B cell (primary cell): ENCODE data around the gene TK2. TPM values are rescaled to one million over a fixed set of nuclear protein-coding genes. Genes with fewer than 3 reads are reported as not detected.

Experiments
- ATAC-seq: fragments of 200-7000 bp; cut with Tn5 transposase; one replicate; pipeline ENCODE4 v1.10.0; 2021; ENCODE audit warnings: low read depth, mild to moderate bottlenecking, moderate number of reproducible peaks, moderate library complexity
- CTCF ChIA-PET: fragments of 350-600 bp; sonication (Branson Sonifier 250); formaldehyde crosslinking; loops from one replicate; lab custom pipeline; 2021; ENCODE audit warnings: antibody characterized with exemption, inconsistent platforms; lab: Charles Lee
- POLR2A ChIA-PET: fragments of 350-600 bp; sonication (Branson Sonifier 250); formaldehyde crosslinking; loops from one replicate; lab custom pipeline; 2021; ENCODE audit warnings: antibody characterized with exemption; lab: Charles Lee
- DNase-seq: peaks from one replicate; pipeline ENCODE4 v3.0.0; 2013
- H2AFZ ChIP-seq: 2 replicates; pipeline ENCODE4 v1.6.1; 2012; ENCODE audit warnings: mild to moderate bottlenecking, low read depth, low read length; ENCODE audit not compliant: insufficient read depth, poor library complexity, severe bottlenecking
- H3K27ac ChIP-seq, 2 donors: 1 replicate in 1 of 2; 2 replicates in 1 of 2; pipeline ENCODE4 v1.5.1; 2012 to 2013; ENCODE audit warnings: low read length in 2 of 2, mild to moderate bottlenecking in 2 of 2, moderate library complexity in 1 of 2
- H3K27me3 ChIP-seq, 4 experiments: fragments of 200-600 bp in 1 of 4; sonication (generic) in 1 of 4; replicated peaks in 1 of 4; 1 replicate in 2 of 4; 2 replicates in 2 of 4; pipeline versions ENCODE4 v1.6.1 to v1.7.0; 2013 to 2016; ENCODE audit warnings: low read length in 3 of 4, mild to moderate bottlenecking in 2 of 4, mixed read lengths in 1 of 4, moderate library complexity in 1 of 4; ENCODE audit not compliant: insufficient read depth in 4 of 4, control insufficient read depth in 3 of 4; ENCODE audit errors: control extremely low read depth in 1 of 4
- H3K36me3 ChIP-seq, 2 experiments: replicated peaks in 1 of 2; 1 replicate in 1 of 2; 2 replicates in 1 of 2; pipeline versions ENCODE4 v1.6.1 to v1.7.1; 2013; ENCODE audit warnings: low read length in 1 of 2; ENCODE audit not compliant: insufficient read depth in 2 of 2, control insufficient read depth in 1 of 2; ENCODE audit errors: control extremely low read depth in 1 of 2, extremely low read depth in 1 of 2
- H3K4me1 ChIP-seq, 2 donors: fragments of 200-600 bp in 1 of 2; sonication (generic) in 1 of 2; 1 replicate in 1 of 2; 2 replicates in 1 of 2; pipeline versions ENCODE4 v1.5.1 to v1.6.1; 2013 to 2017; ENCODE audit warnings: low read length in 2 of 2; ENCODE audit not compliant: control insufficient read depth in 2 of 2, insufficient read depth in 2 of 2
- H3K4me2 ChIP-seq: replicated peaks from 2 replicates; pipeline ENCODE3; 2012; ENCODE audit warnings: mild to moderate bottlenecking, low read depth, low read length; ENCODE audit not compliant: poor library complexity, severe bottlenecking
- H3K4me3 ChIP-seq, 5 experiments: fragments of 200-600 bp in 1 of 5; sonication (generic) in 1 of 5; 1 replicate in 3 of 5; 2 replicates in 2 of 5; pipeline versions ENCODE4 v1.5.1 to v1.7.0; 2011 to 2016; ENCODE audit warnings: low read length in 4 of 5, mild to moderate bottlenecking in 4 of 5, low read depth in 2 of 5, control low read depth in 1 of 5, moderate library complexity in 1 of 5; ENCODE audit not compliant: insufficient read depth in 1 of 5; ENCODE audit errors: control extremely low read depth in 1 of 5, extremely low read depth in 1 of 5
- H3K79me2 ChIP-seq: fragments of 200-600 bp; sonication (generic); one replicate; pipeline ENCODE4 v1.6.0; 2016; ENCODE audit warnings: low read length; ENCODE audit not compliant: control insufficient read depth, insufficient read depth
- H3K9ac ChIP-seq: fragments of 200-600 bp; sonication (generic); 2 replicates; pipeline ENCODE4 v1.6.1; 2017; ENCODE audit warnings: mild to moderate bottlenecking, low read length, moderate library complexity
- H3K9me3 ChIP-seq, 3 donors: one replicate each; pipeline versions ENCODE4 v1.6.1 to v1.7.1; 2013; ENCODE audit warnings: low read length in 2 of 3; ENCODE audit not compliant: control insufficient read depth in 2 of 3, insufficient read depth in 1 of 3; ENCODE audit errors: control extremely low read depth in 1 of 3
- H4K20me1 ChIP-seq: 2 replicates; pipeline ENCODE4 v1.6.0; 2012; ENCODE audit warnings: mild to moderate bottlenecking, low read length; ENCODE audit not compliant: insufficient read depth, control insufficient read depth, poor library complexity, severe bottlenecking
- H3K27ac Mint-ChIP-seq: one replicate; pipeline ENCODE4 v1.8.0; 2021; ENCODE audit warnings: mixed read lengths
- H3K27me3 Mint-ChIP-seq: one replicate; pipeline ENCODE4 v1.8.0; 2021; ENCODE audit warnings: mixed read lengths
- H3K4me1 Mint-ChIP-seq: one replicate; pipeline ENCODE4 v1.8.0; 2021; ENCODE audit warnings: mixed read lengths
- H3K4me3 Mint-ChIP-seq: one replicate; pipeline ENCODE4 v1.8.0; 2021; ENCODE audit warnings: mixed read lengths
- H3K9me3 Mint-ChIP-seq: one replicate; pipeline ENCODE4 v1.8.0; 2022; ENCODE audit warnings: mixed read lengths; ENCODE audit not compliant: insufficient read depth
- CTCF ChIP-seq: fragments of 200-600 bp; IDR thresholded peaks from one replicate; pipeline ENCODE4 v1.8.0; 2022; ENCODE audit warnings: antibody characterized with exemption, mild to moderate bottlenecking
- EZH2 ChIP-seq: IDR thresholded peaks from 2 replicates; pipeline ENCODE4 v1.6.1; 2012; ENCODE audit warnings: borderline replicate concordance, low read depth, mild to moderate bottlenecking, moderate library complexity, low read length; ENCODE audit not compliant: insufficient read depth, poor library complexity, severe bottlenecking
- WGBS: methylation state at CpG from one replicate; pipeline ENCODE4 v1.1.5; 2013; ENCODE audit warnings: missing lambda C conversion rate; ENCODE audit not compliant: insufficient coverage; 5-methylcytosine and 5-hydroxymethylcytosine counted together
- intact Hi-C: fragments of 100-400 bp; cut with micrococcal nuclease; formaldehyde crosslinking; loops from one replicate; pipeline ENCODE4 v1.10.0; 2022
- polyA plus RNA-seq: library from polyadenylated mRNA; depleted of rRNA; stranded (reverse); fragments of >200 nt; gene quantifications from 2 replicates; pipeline ENCODE4 v1.2.3, GENCODE V29; 2012
- total RNA-seq, 2 donors: library from RNA; stranded (reverse); fragments of 120-200 nt in 1 of 2; gene quantifications; 1 replicate in 1 of 2; 2 replicates in 1 of 2; pipeline versions ENCODE4 v1.2.3 to v1.2.4, GENCODE V29; 2013 to 2022

The TK2 gene
- total and polyA plus RNA-seq, 2 donors (not counting 1 experiment from before 2014, with no cell fraction given) = 2.9 to 9.7 TPM

- peaks cover 68% of the 10 kb centered on the region for H3K4me1 Mint-ChIP-seq
- ATAC-seq = peak; percentile 73
- H3K9ac ChIP-seq = peak overlapping the region; percentile 56
Measured at GRCh38 chr16:66524601-66525164, 25.2 kb downstream of the TK2 start.

More at GRCh38 chr16:66524601-66525164, 25.2 kb downstream of the TK2 start:
- H3K27ac Mint-ChIP-seq = peak overlapping the region; percentile 100
- POLR2A ChIA-PET = interaction anchor here (1.0 to 3.7 kb wide), 6 partner anchors 9 to 27 kb away, joined by 3 to 22 read pairs (median 12); partner anchors contain the start of genes CKLF and TK2
- CTCF ChIA-PET = interaction anchor here (0.6 to 6.5 kb wide), 14 partner anchors 9 to 65 kb away, joined by 3 to 46 read pairs (median 4); partner anchors contain the start of genes CKLF and TK2
- Histone ChIP-seq H4K20me1 (no peaks in the 10 kb centered on the region), H3K4me3 (peak overlapping the region in 4 of 5 experiments; percentile 7 to 60 (median 18)), H3K4me2 (peak overlapping the region; percentile 84), H3K9me3 (no peaks in the 10 kb centered on the region), H3K27me3 (no peaks in the 10 kb centered on the region), H3K4me1 (peaks cover 65 to 72% of the 10 kb centered on the region in 2 donors), H3K27ac (peak overlapping the region; percentile 77 to 90), H3K79me2 (peaks cover 4% of the 10 kb centered on the region), H3K36me3 (no peaks in the 10 kb centered on the region), H2AFZ (no peak overlapping the region)
- H3K27me3 Mint-ChIP-seq = no peaks in the 10 kb centered on the region
- TF ChIP-seq EZH2 (no peak), CTCF (peak; percentile 37)
- H3K9me3 Mint-ChIP-seq = no peaks in the 10 kb centered on the region
- DNase-seq = peak; percentile 91
- H3K4me3 Mint-ChIP-seq = peak overlapping the region; percentile 46
- intact Hi-C loops = loop anchor here (1.0 kb wide), 3 partner anchors 8 to 28 kb away; partner anchors contain the start of gene CKLF
- WGBS = 0% methylated on average over 2 of the region's 6 CpGs
